Right lobe of liver (tissue), 4 donors: Measurements from ENCODE around the gene DLG1.

Experiments
- CTCF ChIP-seq, 4 donors: fragments of 200-600 bp in 3 of 4; fragments of 450-650 bp in 1 of 4; IDR thresholded peaks; one replicate each; pipeline versions ENCODE4 v1.5.1 to v1.8.0; 2016 to 2022; ENCODE audit warnings: antibody characterized with exemption in 4 of 4, mild to moderate bottlenecking in 2 of 4
- POLR2A ChIP-seq: fragments of 450-650 bp; IDR thresholded peaks from one replicate; pipeline ENCODE4 v1.6.1; 2017; ENCODE audit warnings: antibody characterized with exemption, mild to moderate bottlenecking
- donor health status: DM: no; HTN: no; CAD: no.
- donor health status: DM: no; HTN: no; CAD: no.
- donor health status: DM: no; HTN: yes; CAD: no.

DNA sequence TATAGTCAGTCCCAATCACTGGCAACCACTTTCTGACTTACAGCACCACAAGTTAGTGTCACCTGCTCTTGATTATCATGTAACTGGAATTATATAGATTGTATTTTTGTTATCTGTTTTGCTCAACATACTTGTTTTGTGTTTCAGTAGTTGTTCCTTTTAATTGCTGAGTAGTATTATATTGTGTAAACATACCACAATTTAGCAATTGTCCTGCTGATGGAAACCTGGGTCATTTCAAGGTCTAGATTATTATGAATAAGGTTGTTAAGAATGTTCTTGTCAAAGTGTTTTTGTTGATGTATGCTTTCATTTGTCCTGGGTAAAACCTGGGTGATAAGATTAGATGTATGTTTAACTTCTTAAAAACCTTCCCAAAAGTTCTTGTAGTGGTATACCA lies 186.7 kb downstream of the DLG1 start:
- TF ChIP-seq CTCF (IDR thresholded peaks at IDR 0.05) (no peak), POLR2A (no peak)
